IPS DF 6.9 (cell line): ENCODE measurements around the gene SLC25A1.

Source experiments
- DNase-seq: peaks from one replicate; pipeline ENCODE4 v3.0.0-alpha.2; 2013; ENCODE audit warnings: low read depth, low spot score
- H3K27ac ChIP-seq: one replicate; pipeline ENCODE4 v1.5.1; 2013; ENCODE audit warnings: low read length, control low read depth
- H3K27me3 ChIP-seq: 2 replicates; pipeline ENCODE4 v1.6.1; 2013; ENCODE audit warnings: mild to moderate bottlenecking, low read length; ENCODE audit not compliant: control insufficient read depth, insufficient read depth
- H3K36me3 ChIP-seq: 2 replicates; pipeline ENCODE4 v1.6.1; 2013; ENCODE audit warnings: low read length; ENCODE audit not compliant: control insufficient read depth, insufficient read depth
- H3K4me1 ChIP-seq: 2 replicates; pipeline ENCODE4 v1.6.1; 2013; ENCODE audit warnings: low read length; ENCODE audit not compliant: control insufficient read depth, insufficient read depth
- H3K4me3 ChIP-seq: 2 replicates; pipeline ENCODE4 v1.5.1; 2013; ENCODE audit warnings: mild to moderate bottlenecking, low read length
- H3K9me3 ChIP-seq: 2 replicates; pipeline ENCODE4 v1.6.1; 2013; ENCODE audit warnings: low read length, inconsistent platforms; ENCODE audit not compliant: control insufficient read depth, insufficient read depth
- WGBS: extraction: QIAGEN DNeasy Blood & Tissue Kit; methylation state at CpG from one replicate; pipeline ENCODE4 v1.1.7; 2013; ENCODE audit warnings: mixed read lengths, missing lambda C conversion rate; ENCODE audit not compliant: insufficient read length, insufficient coverage; 5-methylcytosine and 5-hydroxymethylcytosine counted together

The SLC25A1 gene

DNA sequence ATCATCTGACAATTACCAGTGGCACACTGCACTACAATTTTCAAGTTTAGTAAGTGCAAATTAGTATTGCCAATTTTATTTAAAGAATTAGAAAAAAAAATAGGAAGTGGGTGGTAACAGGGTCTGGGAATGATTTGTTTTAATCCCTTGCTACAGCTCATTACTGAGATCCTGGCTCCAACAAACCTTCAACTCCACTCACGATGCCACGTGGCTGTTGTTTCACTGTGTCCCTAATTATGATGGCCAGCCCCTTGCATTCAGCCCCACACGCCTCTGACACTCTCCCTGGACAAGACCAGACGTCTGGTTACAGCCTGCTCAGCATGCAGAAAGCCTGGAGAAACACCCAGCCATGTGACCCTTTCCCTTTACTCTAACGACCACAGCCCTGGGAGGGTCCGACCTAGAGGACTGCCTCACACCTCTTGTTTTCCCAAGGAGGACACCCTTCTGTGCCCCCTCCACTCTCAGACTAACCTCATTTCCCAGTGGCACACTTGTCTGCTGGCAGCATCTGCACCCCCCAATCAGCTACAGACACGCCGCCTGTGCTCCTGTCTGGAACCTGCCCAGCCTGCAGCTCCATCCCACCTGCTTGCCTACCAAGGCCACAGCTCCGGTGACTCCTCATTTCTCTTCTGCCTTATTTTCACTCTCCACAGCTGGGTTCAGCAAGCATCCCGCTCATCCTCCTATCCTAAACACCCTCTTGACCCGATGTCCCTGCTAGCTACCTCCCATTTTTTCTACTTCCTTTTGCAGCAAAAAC lies 18.5 kb upstream of the SLC25A1 start:
- Histone ChIP-seq H3K27me3 (no peaks in the 10 kb centered on the region), H3K4me3 (no peak overlapping the region), H3K27ac (no peak overlapping the region), H3K4me1 (no peaks in the 10 kb centered on the region; the same call in 1 of the 2 replicates), H3K36me3 (peaks cover 14% of the 10 kb centered on the region), H3K9me3 (no peaks in the 10 kb centered on the region)
- no CpG with 5 or more reads among the region's 11 CpGs for WGBS
- DNase-seq = no peak

DNA sequence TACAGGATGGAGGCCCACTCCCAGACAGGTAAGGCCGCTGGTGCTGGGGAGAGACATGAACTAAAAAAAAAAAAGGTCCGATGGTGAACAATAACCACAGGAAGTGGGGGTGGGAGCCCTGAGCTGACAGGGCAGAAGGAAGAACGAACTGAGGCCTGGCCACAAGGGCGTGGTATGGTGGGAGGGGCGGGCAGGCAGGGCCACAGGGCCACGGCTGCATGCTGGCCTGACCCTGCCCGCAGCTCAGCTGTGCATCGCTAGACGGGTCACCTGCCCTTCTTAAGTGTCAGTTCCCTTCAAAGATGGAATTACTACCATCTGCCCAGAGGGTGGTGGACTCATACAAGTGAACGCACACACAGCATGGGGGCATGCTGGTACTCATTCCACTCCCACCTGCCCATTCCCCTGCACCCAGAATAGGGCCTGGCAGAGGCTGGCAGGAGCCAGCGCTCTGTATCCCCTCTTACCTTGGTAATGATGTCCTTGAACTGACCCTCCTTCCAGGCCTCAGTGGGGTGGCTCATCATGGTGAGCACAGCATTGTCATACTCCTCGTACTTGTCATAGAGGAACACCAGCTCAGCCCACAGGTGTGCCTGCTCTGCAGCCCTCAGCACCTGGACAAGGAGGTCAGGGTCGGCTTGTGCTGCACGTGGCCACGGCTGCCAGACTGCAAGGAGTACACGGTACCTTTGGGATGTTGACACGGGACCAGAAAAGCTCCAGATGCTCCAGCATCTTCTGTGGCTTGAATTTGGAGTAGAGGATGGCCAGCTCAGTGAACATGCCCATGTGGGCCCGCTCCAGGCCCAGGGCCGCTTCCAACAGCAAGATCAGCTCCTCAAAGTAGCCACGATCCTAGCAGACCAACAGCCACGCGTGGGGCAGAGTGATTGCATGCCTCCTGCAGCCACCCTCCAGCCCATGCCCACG lies 17.5 kb upstream of the SLC25A1 start:
- no peaks in the 10 kb centered on the region; the same call in 1 of the 2 replicates for H3K4me1 ChIP-seq
- H3K9me3 ChIP-seq = no peaks in the 10 kb centered on the region
- H3K4me3 ChIP-seq = no peak overlapping the region
- peaks cover 14% of the 10 kb centered on the region for H3K36me3 ChIP-seq
- WGBS = no CpG with 5 or more reads among the region's 23 CpGs
- H3K27me3 ChIP-seq = no peaks in the 10 kb centered on the region
- no peak overlapping the region for H3K27ac ChIP-seq
- DNase-seq = no peak

DNA sequence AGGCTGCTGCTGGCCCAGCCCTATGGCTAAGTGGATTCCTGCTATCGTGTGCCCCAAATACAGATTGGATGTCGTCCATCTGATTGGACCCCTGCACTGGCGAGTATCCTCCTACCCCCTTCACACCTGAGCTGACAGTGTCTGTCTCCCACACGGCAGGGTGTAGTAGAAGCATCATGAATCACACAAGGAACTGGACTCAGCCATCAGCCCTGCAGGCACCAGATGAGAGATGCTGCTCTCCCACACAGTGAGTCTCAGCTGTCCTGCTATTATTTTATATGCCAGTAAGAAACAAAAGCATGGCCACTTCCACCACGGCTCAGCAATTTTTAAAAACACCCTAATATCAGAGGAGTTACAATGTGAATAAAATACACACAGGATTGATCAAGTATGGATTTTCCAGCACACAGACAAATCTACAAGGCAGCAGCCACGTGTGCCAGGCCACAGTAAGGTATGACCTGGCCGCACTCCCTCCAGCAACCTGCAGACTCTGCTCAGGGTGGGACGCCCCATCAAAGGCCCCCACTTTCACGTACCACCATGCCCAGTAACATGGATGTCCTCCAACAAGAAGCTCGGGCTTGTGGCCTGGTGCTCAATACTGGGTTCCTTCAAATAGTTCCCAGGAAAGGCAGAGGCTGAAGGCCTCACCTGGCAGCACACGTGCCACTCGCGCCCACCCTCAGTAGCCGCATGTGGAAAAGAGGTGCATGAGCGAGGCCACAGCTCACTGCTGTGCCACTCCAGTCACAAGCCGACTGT lies 16.4 kb upstream of the SLC25A1 start:
- Histone ChIP-seq H3K9me3 (no peaks in the 10 kb centered on the region), H3K36me3 (peaks cover 14% of the 10 kb centered on the region), H3K4me3 (no peak overlapping the region; the same call in 1 of the 2 replicates), H3K27ac (no peak overlapping the region), H3K27me3 (no peaks in the 10 kb centered on the region), H3K4me1 (no peaks in the 10 kb centered on the region; the same call in 1 of the 2 replicates)
- DNase-seq = no peak
- no CpG with 5 or more reads among the region's 16 CpGs for WGBS

DNA sequence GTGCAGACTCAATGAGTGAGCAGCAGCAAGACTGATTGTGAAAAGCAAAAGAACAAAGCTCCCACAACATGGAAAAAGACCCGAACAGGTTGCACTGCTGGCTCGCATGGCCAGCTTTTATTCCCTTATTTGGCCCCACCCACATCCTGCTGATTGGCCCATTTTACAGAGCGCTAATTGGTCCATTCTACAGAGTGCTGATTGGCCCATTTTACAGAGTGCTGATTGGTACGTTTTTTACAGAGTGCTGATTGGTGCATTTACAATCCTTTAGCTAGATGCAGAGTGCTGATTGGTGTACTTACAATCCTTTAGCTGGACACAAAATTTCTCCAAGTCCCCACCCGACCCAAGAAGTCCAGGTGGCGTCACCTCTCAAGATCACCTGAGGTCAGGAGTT lies 15.3 kb upstream of the SLC25A1 start:
- Histone ChIP-seq H3K27ac (no peak overlapping the region), H3K9me3 (no peaks in the 10 kb centered on the region), H3K27me3 (no peaks in the 10 kb centered on the region), H3K4me3 (no peak overlapping the region), H3K4me1 (no peaks in the 10 kb centered on the region; the same call in 1 of the 2 replicates), H3K36me3 (peaks cover 11% of the 10 kb centered on the region)
- DNase-seq = no peak
- no CpG with 5 or more reads among the region's 6 CpGs for WGBS

DNA sequence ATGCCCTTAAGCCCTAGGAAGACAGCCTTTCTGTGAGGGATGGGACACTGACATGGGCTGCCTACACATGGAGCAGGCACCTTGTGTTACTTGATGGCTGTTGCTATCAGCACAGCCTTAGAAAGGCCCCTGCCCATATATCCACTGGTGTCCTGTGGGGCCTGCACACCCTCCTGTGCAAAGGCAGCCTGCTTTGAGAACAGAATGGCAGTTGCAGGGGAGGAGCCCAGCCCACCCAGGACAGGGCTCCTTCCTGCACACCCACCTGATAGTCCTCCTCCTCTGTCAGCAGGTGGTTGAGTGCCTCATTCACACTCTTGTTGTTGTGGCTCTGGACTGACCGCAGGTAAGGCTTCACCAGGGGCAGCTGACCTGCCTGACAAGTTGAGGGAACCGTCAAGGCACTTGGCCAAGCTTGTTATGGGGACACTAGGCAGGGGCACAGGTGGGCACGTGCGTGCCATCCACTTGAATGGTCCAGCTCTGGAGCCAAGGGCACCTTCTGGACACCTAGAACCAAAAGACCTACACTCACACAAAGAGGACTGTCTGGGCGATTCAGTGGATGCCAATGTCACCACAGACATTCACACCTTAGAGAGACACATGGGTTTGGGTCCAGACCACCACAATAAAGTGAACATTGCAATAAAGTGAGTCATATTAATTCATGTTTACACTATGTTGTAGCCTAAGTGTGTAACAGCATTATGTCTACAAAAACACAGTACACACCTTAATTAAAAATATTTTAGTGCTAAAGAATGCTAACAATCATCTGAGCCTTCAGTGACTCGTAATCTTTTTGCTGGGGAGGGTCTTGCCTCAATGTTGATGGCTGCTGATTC lies 9.4 kb upstream of the SLC25A1 start:
- Histone ChIP-seq H3K27me3 (no peaks in the 10 kb centered on the region), H3K4me3 (no peak overlapping the region; the same call in 1 of the 2 replicates), H3K9me3 (no peaks in the 10 kb centered on the region), H3K36me3 (0 out of 2 replicates have a peak, but pooled peaks cover 4% of the 10 kb centered on the region), H3K27ac (no peak overlapping the region), H3K4me1 (no peaks in the 10 kb centered on the region)
- DNase-seq = no peak
- no CpG with 5 or more reads among the region's 6 CpGs for WGBS

DNA sequence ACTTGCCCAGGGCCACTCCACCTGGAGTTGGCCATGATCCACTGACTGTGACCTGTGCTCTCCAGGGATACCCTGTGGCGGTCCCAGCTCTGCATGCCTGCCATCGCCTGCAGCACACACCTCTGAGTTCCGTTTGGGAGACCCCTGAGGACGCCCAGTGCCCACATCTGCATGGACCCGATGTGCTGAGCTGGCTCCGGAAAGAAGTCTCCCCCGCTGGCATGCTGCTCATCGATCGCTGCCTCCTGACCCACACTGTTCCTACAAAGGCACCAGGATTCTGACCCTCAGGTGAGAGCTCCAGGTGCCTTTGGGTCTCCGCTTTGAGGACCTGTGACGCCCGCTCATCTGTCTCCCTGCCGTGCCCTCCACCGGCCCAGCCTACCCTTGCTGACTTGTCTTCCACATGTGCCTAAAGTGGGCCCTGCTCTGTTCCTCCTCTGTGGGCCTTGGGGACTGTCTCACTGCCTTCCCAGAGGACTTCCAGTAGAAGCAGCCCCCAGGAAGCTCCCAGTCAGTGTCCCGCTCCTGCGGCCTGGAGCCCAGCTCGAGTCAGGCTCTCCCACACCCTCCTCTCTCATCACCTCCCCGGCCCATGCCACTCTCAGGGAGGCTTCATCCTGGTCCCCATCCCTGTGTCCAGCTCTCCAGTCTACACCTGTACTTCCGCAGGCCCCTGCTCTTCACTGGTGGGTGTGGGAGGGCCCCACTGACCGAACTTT lies 5.9 kb upstream of the SLC25A1 start:
- Histone ChIP-seq H3K27me3 (no peaks in the 10 kb centered on the region), H3K4me1 (no peaks in the 10 kb centered on the region), H3K27ac (no peak overlapping the region), H3K4me3 (no peak overlapping the region), H3K9me3 (no peaks in the 10 kb centered on the region), H3K36me3 (0 out of 2 replicates have a peak, but pooled peaks cover 3% of the 10 kb centered on the region)
- no peak for DNase-seq
- WGBS = no CpG with 5 or more reads among the region's 20 CpGs

DNA sequence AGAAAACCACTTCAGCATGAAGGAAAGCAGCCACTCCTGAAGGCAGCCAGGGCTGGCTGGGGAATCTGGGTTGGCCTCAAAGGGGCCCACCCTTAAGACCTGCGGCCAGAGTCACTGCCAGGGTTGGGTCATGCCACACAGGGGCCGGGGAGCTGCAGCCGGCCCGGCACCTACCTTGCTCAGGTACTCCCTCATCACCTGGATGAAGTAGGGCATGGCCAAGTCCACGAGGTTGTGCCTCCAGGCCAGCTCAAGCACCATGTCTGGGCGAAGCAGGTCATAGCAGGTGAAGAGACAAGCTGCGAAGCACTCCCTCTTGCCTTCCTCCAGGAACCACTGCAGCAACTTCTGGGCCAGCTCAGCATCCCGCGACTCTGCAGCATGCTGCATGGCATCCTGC lies 4.7 kb upstream of the SLC25A1 start:
- Histone ChIP-seq H3K9me3 (no peaks in the 10 kb centered on the region), H3K27ac (no peak overlapping the region), H3K4me1 (no peaks in the 10 kb centered on the region), H3K27me3 (no peaks in the 10 kb centered on the region), H3K36me3 (0 out of 2 replicates have a peak, but pooled peaks cover 3% of the 10 kb centered on the region), H3K4me3 (no peak overlapping the region)
- WGBS = no CpG with 5 or more reads among the region's 9 CpGs
- DNase-seq = no peak

DNA sequence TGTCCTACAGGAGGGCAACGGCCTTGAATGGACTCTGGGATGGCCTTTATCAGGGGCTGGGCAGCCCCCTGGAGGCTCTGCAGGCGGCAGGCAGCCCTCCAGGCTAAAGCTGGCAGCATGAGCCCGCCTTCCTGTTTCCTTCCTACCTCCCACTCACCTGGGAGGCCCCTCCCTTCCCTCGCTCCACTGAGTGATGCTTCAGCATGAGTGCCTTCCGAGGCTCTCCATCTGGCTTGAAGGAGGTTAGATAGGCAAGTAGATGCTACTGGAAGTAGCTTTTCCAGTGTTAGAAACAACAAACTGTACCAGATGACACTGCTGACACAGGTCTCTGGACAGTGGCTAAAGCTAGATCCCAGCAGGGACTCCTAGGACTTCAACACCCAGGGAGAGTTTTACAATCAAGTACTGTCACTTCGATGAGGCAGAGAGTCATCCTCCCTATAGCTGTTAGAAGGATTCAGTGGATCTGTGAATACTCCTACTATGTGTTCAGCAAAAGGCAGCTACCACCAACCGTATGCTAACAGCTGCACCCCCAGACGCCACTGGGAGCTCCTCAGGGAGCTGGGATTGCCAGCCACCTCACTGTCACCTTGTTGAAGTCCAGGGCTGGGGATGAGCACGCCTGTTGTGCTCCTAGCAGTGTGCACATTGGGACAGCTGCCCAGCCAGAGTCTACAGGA lies 4.1 kb upstream of the SLC25A1 start:
- Histone ChIP-seq H3K9me3 (no peaks in the 10 kb centered on the region), H3K27ac (no peak overlapping the region), H3K36me3 (0 out of 2 replicates have a peak, but pooled peaks cover 2% of the 10 kb centered on the region), H3K4me3 (no peak overlapping the region), H3K4me1 (no peaks in the 10 kb centered on the region), H3K27me3 (no peaks in the 10 kb centered on the region)
- DNase-seq = no peak
- WGBS = no CpG with 5 or more reads among the region's 9 CpGs
